SK-N-MC (cell line): ENCODE measurements around the gene RNLS.

Experiments
- EZH2 ChIP-seq: fragments of 200-600 bp; sonication (generic); IDR thresholded peaks from one replicate; pipeline ENCODE4 v1.6.1; 2017; ENCODE audit warnings: antibody characterized with exemption
- FOXP2 ChIP-seq: optimal IDR thresholded peaks from 2 replicates; pipeline ENCODE3; 2011; ENCODE audit warnings: mild to moderate bottlenecking, moderate library complexity; ENCODE audit not compliant: insufficient read depth; ENCODE audit errors: extremely low read length, control extremely low read depth

GRCh38 chr10:88226891-88227290, 356.2 kb downstream of the RNLS start:
- TF ChIP-seq FOXP2 = no peak
- TF ChIP-seq EZH2 = no peak
